GM12878 (cell line): Measurements from ENCODE around the gene AIP.

ENCODE experiments used
- CTCF ChIP-seq, 3 experiments: IDR thresholded peaks in 2 of 3; conservative IDR thresholded peaks in 1 of 3; 2 replicates each; pipeline ENCODE4 v1.5.1; 2011; ENCODE audit warnings: low read depth in 3 of 3, low read length in 3 of 3, mild to moderate bottlenecking in 3 of 3, control low read depth in 2 of 3, moderate library complexity in 2 of 3, inconsistent platforms in 1 of 3, mixed read lengths in 1 of 3; ENCODE audit not compliant: control insufficient read depth in 2 of 3, insufficient read depth in 1 of 3; ENCODE audit errors: extremely low read depth in 1 of 3
- RAD21 ChIP-seq: IDR thresholded peaks from 2 replicates; pipeline ENCODE4 v1.6.1; 2011; ENCODE audit warnings: mild to moderate bottlenecking, low read depth, low read length, moderate library complexity; ENCODE audit not compliant: insufficient read depth
- ZNF274 ChIP-seq: IDR thresholded peaks from one replicate; pipeline ENCODE4 v1.8.0; 2011; ENCODE audit not compliant: insufficient read length, insufficient read depth

DNA sequence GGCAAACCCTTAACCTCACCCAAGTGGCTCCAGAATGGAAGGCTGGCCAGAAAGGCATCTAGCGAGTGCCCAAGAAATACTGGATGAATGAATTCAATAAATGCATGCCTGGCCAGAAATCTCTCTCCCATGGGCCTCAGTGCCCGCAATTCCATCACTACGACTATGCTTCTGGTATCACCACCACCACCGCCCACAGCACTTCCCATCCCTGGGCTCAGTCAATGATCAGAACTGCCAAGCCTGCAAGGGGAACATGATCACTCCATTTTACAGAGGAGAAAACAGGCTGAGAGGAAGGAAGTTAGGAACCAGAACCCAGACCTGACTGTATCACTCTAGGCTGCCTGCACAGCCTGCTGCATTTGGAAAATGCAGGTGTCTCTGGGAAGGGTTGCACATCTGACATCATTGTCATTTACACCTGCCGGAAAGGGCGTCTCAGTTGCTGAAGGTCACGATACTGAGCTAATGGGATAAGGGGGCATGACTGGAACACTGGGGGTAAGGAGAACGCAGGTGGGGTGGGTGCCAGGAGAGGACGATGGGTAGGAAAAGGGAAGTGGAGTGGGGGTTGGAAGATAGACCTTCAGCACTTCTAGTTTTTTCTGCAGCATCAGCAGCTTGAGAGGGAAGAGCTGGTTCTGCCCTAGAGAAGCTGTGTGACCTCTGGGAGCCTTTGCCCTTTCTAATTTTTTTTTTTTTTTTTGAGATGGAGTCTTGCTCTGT is 33.5 kb upstream of the AIP start:
- TF ChIP-seq ZNF274 (no peak), RAD21 (no peak), CTCF (IDR thresholded peaks at IDR 0.05 in 2 of 3, conservative IDR thresholded peaks at IDR 0.05 in 1 of 3; ENCODE audit: control insufficient read depth in 2 of 3, extremely low read depth in 1 of 3, insufficient read depth in 1 of 3, low read depth in 3 of 3, low read length in 3 of 3) (no peak)
